Loucy (cell line): ENCODE data around the gene CTSE.

ENCODE experiments used
- EZH2phosphoT487 ChIP-seq: fragments of 200-600 bp; IDR thresholded peaks from 2 replicates; pipeline ENCODE4 v1.6.1; 2018; ENCODE audit warnings: antibody characterized with exemption, mild to moderate bottlenecking, moderate library complexity, borderline replicate concordance
- TF ChIP-seq, protein P1 (sequence below): fragments of 200-600 bp; sonication (generic); conservative IDR thresholded peaks from 2 replicates; pipeline ENCODE4 v1.5.1; 2014; ENCODE audit warnings: mild to moderate bottlenecking, antibody characterized with exemption, low read length

DNA sequence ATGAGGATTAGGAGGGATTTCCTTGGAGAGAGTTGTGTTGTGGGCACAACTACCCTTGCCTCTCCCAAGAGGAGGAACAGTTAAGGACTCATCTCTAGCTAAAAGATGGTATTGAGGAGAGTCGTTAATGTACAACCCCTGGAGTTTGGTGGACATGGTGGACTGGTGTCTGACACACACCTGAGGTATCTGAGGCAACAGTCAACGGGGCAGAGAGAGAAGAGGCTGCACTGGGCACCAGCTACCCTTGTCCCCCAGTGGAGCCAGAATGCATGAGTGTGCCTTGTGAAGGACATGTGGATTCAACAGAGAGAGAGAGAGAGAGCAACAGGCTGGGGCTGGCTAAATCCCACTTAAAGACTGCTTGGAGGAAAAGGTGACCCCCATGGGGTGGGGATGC lies 33.5 kb downstream of the CTSE start:
- TF ChIP-seq, protein P1, sequence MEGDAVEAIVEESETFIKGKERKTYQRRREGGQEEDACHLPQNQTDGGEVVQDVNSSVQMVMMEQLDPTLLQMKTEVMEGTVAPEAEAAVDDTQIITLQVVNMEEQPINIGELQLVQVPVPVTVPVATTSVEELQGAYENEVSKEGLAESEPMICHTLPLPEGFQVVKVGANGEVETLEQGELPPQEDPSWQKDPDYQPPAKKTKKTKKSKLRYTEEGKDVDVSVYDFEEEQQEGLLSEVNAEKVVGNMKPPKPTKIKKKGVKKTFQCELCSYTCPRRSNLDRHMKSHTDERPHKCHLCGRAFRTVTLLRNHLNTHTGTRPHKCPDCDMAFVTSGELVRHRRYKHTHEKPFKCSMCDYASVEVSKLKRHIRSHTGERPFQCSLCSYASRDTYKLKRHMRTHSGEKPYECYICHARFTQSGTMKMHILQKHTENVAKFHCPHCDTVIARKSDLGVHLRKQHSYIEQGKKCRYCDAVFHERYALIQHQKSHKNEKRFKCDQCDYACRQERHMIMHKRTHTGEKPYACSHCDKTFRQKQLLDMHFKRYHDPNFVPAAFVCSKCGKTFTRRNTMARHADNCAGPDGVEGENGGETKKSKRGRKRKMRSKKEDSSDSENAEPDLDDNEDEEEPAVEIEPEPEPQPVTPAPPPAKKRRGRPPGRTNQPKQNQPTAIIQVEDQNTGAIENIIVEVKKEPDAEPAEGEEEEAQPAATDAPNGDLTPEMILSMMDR, result no peak
- no peak for TF ChIP-seq EZH2phosphoT487
